Caco-2 (cell line): Measurements from ENCODE around the gene AFTPH. TPM values are rescaled to one million over a fixed set of nuclear protein-coding genes. Genes with fewer than 3 reads are reported as not detected.

Experiments
- BruUV-seq: library from RNA; stranded (reverse); fragments of 400-500 nt; replicated peaks from 2 replicates; lab custom pipeline; 2021; lab: Mats Ljungman, UMichigan
- CTCF ChIA-PET: fragments of 300-600 bp; sonication (Branson Sonifier 250); formaldehyde crosslinking; loops from one replicate; lab custom pipeline; 2022; ENCODE audit warnings: antibody characterized with exemption; lab: Charles Lee
- POLR2A ChIA-PET: fragments of 300-600 bp; sonication (Branson Sonifier 250); formaldehyde crosslinking; loops from one replicate; lab custom pipeline; 2022; ENCODE audit warnings: antibody characterized with exemption; lab: Charles Lee
- DNase-seq, 2 experiments: peaks; one replicate each; pipeline versions ENCODE4 v3.0.0 to v3.0.0-alpha.2; 2020 to 2022
- H3K27me3 ChIP-seq: replicated peaks from 2 replicates; pipeline ENCODE4 v1.6.0; 2011; ENCODE audit warnings: low read length; ENCODE audit not compliant: control insufficient read depth, insufficient read depth
- H3K36me3 ChIP-seq: 2 replicates; pipeline ENCODE4 v1.5.1; 2011; ENCODE audit warnings: low read length; ENCODE audit not compliant: control insufficient read depth, insufficient read depth
- H3K4me1 ChIP-seq: fragments of 250-450 bp; sonication (Bioruptor Pico); 2 replicates; pipeline ENCODE4 v1.5.1; 2020; ENCODE audit warnings: mild to moderate bottlenecking
- H3K4me3 ChIP-seq: 2 replicates; pipeline ENCODE4 v1.5.1; 2011; ENCODE audit warnings: low read depth, mild to moderate bottlenecking, control low read depth, low read length
- H3K9me3 ChIP-seq: fragments of 250-450 bp; sonication (Bioruptor Pico); 2 replicates; pipeline ENCODE4 v1.5.1; 2020; ENCODE audit warnings: mild to moderate bottlenecking, moderate library complexity
- H3K27ac Mint-ChIP-seq: one replicate; pipeline ENCODE4 v1.8.0; 2022; ENCODE audit warnings: mixed read lengths; ENCODE audit not compliant: unreplicated experiment
- H3K27me3 Mint-ChIP-seq: one replicate; pipeline ENCODE4 v1.8.0; 2022; ENCODE audit warnings: mixed read lengths; ENCODE audit not compliant: insufficient read depth, unreplicated experiment
- H3K36me3 Mint-ChIP-seq: one replicate; pipeline ENCODE4 v1.8.0; 2022; ENCODE audit warnings: mild to moderate bottlenecking, mixed read lengths; ENCODE audit not compliant: insufficient read depth, unreplicated experiment
- H3K4me1 Mint-ChIP-seq: one replicate; pipeline ENCODE4 v1.8.0; 2022; ENCODE audit warnings: low read depth, mixed read lengths; ENCODE audit not compliant: unreplicated experiment
- H3K4me3 Mint-ChIP-seq: one replicate; pipeline ENCODE4 v1.8.0; 2022; ENCODE audit warnings: mild to moderate bottlenecking, moderate library complexity, mixed read lengths; ENCODE audit not compliant: unreplicated experiment
- H3K9me3 Mint-ChIP-seq: one replicate; pipeline ENCODE4 v1.8.0; 2022; ENCODE audit warnings: mixed read lengths; ENCODE audit not compliant: unreplicated experiment
- CTCF ChIP-seq, 2 experiments: fragments of 200-600 bp in 1 of 2; IDR thresholded peaks; 1 replicate in 1 of 2; 2 replicates in 1 of 2; pipeline versions ENCODE4 v1.5.1 to v1.8.0; 2011 to 2022; ENCODE audit warnings: antibody characterized with exemption in 1 of 2, control low read depth in 1 of 2, inconsistent platforms in 1 of 2, low read depth in 1 of 2, low read length in 1 of 2, mild to moderate bottlenecking in 1 of 2, moderate library complexity in 1 of 2; ENCODE audit not compliant: insufficient read depth in 1 of 2, severe bottlenecking in 1 of 2, unreplicated experiment in 1 of 2
- intact Hi-C: fragments of 100-400 bp; cut with micrococcal nuclease; formaldehyde crosslinking; loops from one replicate; pipeline ENCODE4 v1.10.0; 2022; ENCODE audit not compliant: unreplicated experiment
- total RNA-seq: library from RNA; stranded (reverse); gene quantifications from 2 replicates; pipeline ENCODE4 v1.2.3, GENCODE V29; 2022

Gene AFTPH
- total RNA-seq, 1 experiment from 2014 or later = 30.1 TPM

DNA sequence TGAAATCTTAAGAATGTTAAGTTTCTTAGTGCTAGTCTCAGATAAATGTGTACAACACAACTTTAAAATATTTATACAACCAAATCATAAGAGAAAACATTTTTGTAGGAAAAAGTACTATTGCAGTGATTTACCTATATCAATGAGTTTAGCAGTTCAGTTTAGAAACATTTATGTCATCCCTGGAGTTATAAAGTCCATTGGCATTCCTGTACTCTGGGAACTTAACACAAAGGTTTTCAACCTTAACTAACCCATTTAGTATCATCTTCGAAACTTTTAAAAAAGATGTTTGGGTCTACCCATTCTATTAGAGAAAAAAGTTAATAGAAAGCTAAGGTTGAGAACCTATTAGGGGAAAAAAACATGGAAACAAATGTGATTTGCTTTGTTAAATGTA, 10.9 kb downstream of the AFTPH start:
- POLR2A ChIA-PET = no interaction called here
- H3K4me1 ChIP-seq = no peaks in the 10 kb centered on the region

DNA sequence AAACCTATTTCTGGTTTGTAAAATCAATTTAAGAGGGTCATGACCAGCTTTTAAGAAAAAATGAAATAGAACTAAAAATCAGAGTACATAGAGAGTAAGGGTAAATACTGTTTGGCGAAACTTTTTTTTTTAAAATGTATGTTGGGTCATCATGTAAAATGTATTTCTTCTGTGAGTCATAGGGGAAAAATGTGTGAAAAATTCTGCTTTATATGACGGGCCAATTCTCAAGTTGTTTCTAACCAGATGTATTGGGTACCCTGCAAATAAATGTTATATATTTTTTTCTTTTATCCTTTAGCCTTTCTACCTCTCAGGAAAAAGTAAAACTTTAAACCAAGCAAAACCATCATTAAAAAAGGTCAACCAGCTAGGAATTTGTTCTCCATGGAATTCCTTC, 13.9 kb downstream of the AFTPH start:
- Mint-ChIP-seq H3K9me3 (no peaks in the 10 kb centered on the region), H3K27me3 (no peaks in the 10 kb centered on the region), H3K27ac (no peak overlapping the region), H3K4me1 (peaks cover under 1% of the 10 kb centered on the region), H3K4me3 (no peak overlapping the region), H3K36me3 (no peaks in the 10 kb centered on the region)
- Histone ChIP-seq H3K4me1 (no peaks in the 10 kb centered on the region), H3K9me3 (no peaks in the 10 kb centered on the region), H3K4me3 (no peak overlapping the region), H3K36me3 (no peaks in the 10 kb centered on the region), H3K27me3 (no peaks in the 10 kb centered on the region)
- ChIA-PET POLR2A (no interaction called here), CTCF (interaction anchor here (0.7 kb wide), 1 partner anchor 327 kb away, joined by 4 read pairs; no protein-coding TSS in a partner anchor)
- no peak for TF ChIP-seq CTCF (IDR thresholded peaks at IDR 0.05; ENCODE audit: insufficient read depth in 1 of 2, low read depth in 1 of 2, low read length in 1 of 2, severe bottlenecking in 1 of 2, unreplicated experiment in 1 of 2)
- no TSS peak for BruUV-seq
- no peak for DNase-seq
- intact Hi-C loops = no loop called here

More for the DNA sequence above, 10.9 kb downstream of the AFTPH start:
- no TSS peak for BruUV-seq
- CTCF ChIA-PET = interaction anchor here (0.6 kb wide), 1 partner anchor 325 kb away, joined by 3 read pairs; no protein-coding TSS in a partner anchor
- DNase-seq = no peak
- intact Hi-C loops = no loop called here
- no peaks in the 10 kb centered on the region for H3K4me1 Mint-ChIP-seq
- no peaks in the 10 kb centered on the region for H3K9me3 Mint-ChIP-seq
- Histone ChIP-seq H3K36me3 (no peaks in the 10 kb centered on the region), H3K9me3 (no peaks in the 10 kb centered on the region), H3K4me3 (no peak overlapping the region), H3K27me3 (no peaks in the 10 kb centered on the region)
- TF ChIP-seq CTCF (IDR thresholded peaks at IDR 0.05; ENCODE audit: insufficient read depth in 1 of 2, low read depth in 1 of 2, low read length in 1 of 2, severe bottlenecking in 1 of 2, unreplicated experiment in 1 of 2) = no peak
- H3K36me3 Mint-ChIP-seq = no peaks in the 10 kb centered on the region
- H3K4me3 Mint-ChIP-seq = no peak overlapping the region
- no peaks in the 10 kb centered on the region for H3K27me3 Mint-ChIP-seq
- no peak overlapping the region for H3K27ac Mint-ChIP-seq

DNA sequence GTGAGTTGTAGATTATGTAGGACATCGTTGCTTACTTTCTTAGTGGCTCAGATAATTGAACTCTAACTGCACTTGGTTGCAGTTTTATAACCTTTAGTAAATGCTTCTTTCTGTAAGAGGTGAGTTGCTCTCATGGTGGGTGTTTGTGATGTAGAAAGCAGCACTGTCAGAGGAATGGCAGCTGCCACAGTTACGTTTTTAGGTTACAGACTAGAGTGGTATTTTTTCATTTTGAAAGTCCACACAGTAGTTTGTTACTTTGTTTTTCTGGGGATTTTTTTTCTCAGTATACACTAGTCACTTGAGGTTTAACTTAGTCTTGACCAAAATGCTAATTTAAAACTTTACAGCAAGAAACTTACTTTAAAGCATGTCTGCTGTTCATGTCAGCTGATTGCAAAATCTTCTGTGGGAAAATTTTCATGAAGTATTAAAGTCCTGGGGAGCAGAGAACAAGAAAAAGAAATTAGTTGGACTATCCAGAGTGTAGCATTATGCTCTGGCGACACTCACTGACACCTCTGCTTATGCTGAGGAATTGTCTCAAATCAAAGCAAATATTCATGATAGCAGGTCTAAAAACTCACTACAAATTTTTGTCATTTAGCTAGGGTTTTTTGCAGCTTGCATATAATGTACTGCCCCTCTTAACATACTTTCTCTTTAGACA, 14.8 kb downstream of the AFTPH start:
- Mint-ChIP-seq H3K36me3 (no peaks in the 10 kb centered on the region), H3K4me1 (peaks cover 10% of the 10 kb centered on the region), H3K4me3 (no peak overlapping the region), H3K27me3 (no peaks in the 10 kb centered on the region), H3K27ac (no peak overlapping the region), H3K9me3 (no peaks in the 10 kb centered on the region)
- BruUV-seq = no TSS peak
- no peak for TF ChIP-seq CTCF (IDR thresholded peaks at IDR 0.05; ENCODE audit: insufficient read depth in 1 of 2, low read depth in 1 of 2, low read length in 1 of 2, severe bottlenecking in 1 of 2, unreplicated experiment in 1 of 2)
- ChIA-PET CTCF (no interaction called here), POLR2A (no interaction called here)
- Histone ChIP-seq H3K4me3 (no peak overlapping the region), H3K4me1 (no peaks in the 10 kb centered on the region), H3K9me3 (no peaks in the 10 kb centered on the region), H3K27me3 (no peaks in the 10 kb centered on the region), H3K36me3 (no peaks in the 10 kb centered on the region)
- no peak for DNase-seq
- intact Hi-C loops = no loop called here
